ENCODE data around the gene STK32B.

- TF ChIP-seq, protein P1, sequence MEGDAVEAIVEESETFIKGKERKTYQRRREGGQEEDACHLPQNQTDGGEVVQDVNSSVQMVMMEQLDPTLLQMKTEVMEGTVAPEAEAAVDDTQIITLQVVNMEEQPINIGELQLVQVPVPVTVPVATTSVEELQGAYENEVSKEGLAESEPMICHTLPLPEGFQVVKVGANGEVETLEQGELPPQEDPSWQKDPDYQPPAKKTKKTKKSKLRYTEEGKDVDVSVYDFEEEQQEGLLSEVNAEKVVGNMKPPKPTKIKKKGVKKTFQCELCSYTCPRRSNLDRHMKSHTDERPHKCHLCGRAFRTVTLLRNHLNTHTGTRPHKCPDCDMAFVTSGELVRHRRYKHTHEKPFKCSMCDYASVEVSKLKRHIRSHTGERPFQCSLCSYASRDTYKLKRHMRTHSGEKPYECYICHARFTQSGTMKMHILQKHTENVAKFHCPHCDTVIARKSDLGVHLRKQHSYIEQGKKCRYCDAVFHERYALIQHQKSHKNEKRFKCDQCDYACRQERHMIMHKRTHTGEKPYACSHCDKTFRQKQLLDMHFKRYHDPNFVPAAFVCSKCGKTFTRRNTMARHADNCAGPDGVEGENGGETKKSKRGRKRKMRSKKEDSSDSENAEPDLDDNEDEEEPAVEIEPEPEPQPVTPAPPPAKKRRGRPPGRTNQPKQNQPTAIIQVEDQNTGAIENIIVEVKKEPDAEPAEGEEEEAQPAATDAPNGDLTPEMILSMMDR (IDR thresholded peaks at IDR 0.05) = no peak
- no peak for TF ChIP-seq POLR2A (IDR thresholded peaks at IDR 0.05)
Measured at GRCh38 chr4:5212255-5213013, 161.2 kb downstream of the STK32B start.

Data from heart left ventricle (tissue), 13 donors.